Measurements from ENCODE around the gene IFITM10. TPM values are rescaled to one million over a fixed set of nuclear protein-coding genes. Genes with fewer than 3 reads are reported as not detected.
A peak's percentile ranks its signal among the peaks of the same experiment; 100 is the strongest.

The IFITM10 gene
- total and polyA plus RNA-seq, 7 experiments from 2014 or later: 1.4 to 16.0 (median 2.1) TPM; not detected in 2

DNA sequence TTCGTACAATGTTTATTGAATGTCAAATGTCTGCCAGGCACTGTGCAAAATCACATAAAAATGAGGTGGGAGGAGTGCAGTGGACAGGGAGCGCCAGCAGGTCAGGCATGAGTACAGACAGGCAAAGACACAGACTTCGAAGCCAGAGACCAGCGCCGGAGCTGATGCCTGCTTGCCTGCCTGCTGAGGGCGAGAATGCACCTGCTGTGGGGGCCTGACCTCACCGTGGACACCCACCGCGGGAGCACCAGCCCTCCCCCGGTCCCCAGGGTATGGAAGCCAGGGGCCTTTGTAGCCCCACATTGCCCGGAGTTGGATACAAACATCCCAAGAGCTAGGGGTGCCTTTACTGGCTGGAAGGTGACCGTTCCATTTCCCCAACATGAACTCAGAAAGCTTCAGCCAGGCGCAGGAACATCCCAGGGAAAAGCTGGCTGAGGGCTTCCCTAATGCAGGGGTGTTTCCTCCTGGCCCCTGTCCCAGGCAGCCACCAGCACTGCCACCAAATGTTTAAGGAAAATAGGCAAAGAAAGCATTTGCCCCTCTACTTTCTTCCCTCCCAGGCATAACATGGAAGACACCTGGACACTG is 17.9 kb downstream of the IFITM10 start:
- Histone ChIP-seq H3K4me3 (ENCODE audit: low read length) (no peak overlapping the region), H3K27me3 (ENCODE audit: control insufficient read depth in 2 of 2, insufficient read depth in 2 of 2, low read length in 2 of 2) (peaks cover 0 to 4% of the 10 kb centered on the region in 2 donors), H3K27ac (ENCODE audit: low read depth, low read length) (no peak overlapping the region), H3K36me3 (ENCODE audit: control insufficient read depth in 2 of 3, insufficient read depth in 3 of 3, low read length in 3 of 3) (no peaks in the 10 kb centered on the region), H3K4me1 (ENCODE audit: control insufficient read depth in 2 of 2, insufficient read depth in 2 of 2, low read length in 2 of 2) (peaks cover 0 to 17% of the 10 kb centered on the region in 2 donors), H3K9me3 (ENCODE audit: control insufficient read depth in 2 of 3, low read length in 3 of 3) (peaks cover 0 to 15% (median 5%) of the 10 kb centered on the region in 3 experiments)
- Mint-ChIP-seq H3K4me1 (peaks cover 15 to 47% (median 30%) of the 10 kb centered on the region in 7 donors), H3K27me3 (peaks cover 33 to 57% (median 53%) of the 10 kb centered on the region in 5 donors), H3K27ac (no peak overlapping the region), H3K4me3 (peak overlapping the region in 1 of 10 donors; percentile 9), H3K36me3 (peaks cover 0 to 17% (median 12%) of the 10 kb centered on the region in 5 donors), H3K9me3 (peaks cover 0 to 26% (median 16%) of the 10 kb centered on the region in 11 donors)
- POLR2A ChIA-PET: interaction anchor here (1.5 kb wide), 1 partner anchor 31 kb away, joined by 7 read pairs; no protein-coding TSS in a partner anchor
- intact Hi-C loops (cut with micrococcal nuclease): no loop called here
- no peak for DNase-seq
- no peak for ATAC-seq
- CTCF ChIA-PET: no interaction called here

- H3K4me3 Mint-ChIP-seq: peak overlapping the region in 1 of 10 donors; percentile 42
- H3K27ac ChIP-seq (ENCODE audit: low read depth, low read length): no peak overlapping the region
- CTCF ChIA-PET: no interaction called here
- H3K27me3 Mint-ChIP-seq: peaks cover 33 to 66% (median 51%) of the 10 kb centered on the region in 5 donors
- H3K36me3 Mint-ChIP-seq: peaks cover 0 to 13% (median 8%) of the 10 kb centered on the region in 5 donors
- H3K9me3 ChIP-seq (ENCODE audit: control insufficient read depth in 2 of 3, low read length in 3 of 3): peaks cover 0 to 7% (median 5%) of the 10 kb centered on the region in 3 experiments
- intact Hi-C loops (cut with micrococcal nuclease): no loop called here
- no peak overlapping the region for H3K27ac Mint-ChIP-seq
- peaks cover 0 to 4% of the 10 kb centered on the region in 2 donors for H3K27me3 ChIP-seq (ENCODE audit: control insufficient read depth in 2 of 2, insufficient read depth in 2 of 2, low read length in 2 of 2)
- peaks cover 17 to 47% (median 30%) of the 10 kb centered on the region in 7 donors for H3K4me1 Mint-ChIP-seq
- ATAC-seq (no peak), DNase-seq (no peak)
- H3K36me3 ChIP-seq (ENCODE audit: control insufficient read depth in 2 of 3, insufficient read depth in 3 of 3, low read length in 3 of 3): no peaks in the 10 kb centered on the region
- H3K4me3 ChIP-seq (ENCODE audit: low read length): no peak overlapping the region
- H3K4me1 ChIP-seq (ENCODE audit: control insufficient read depth in 2 of 2, insufficient read depth in 2 of 2, low read length in 2 of 2): peaks cover 0 to 17% of the 10 kb centered on the region in 2 donors
- H3K9me3 Mint-ChIP-seq: peaks cover 0 to 22% (median 12%) of the 10 kb centered on the region in 11 donors
- POLR2A ChIA-PET: no interaction called here
Measured at GRCh38 chr11:1731451-1732059, 18.8 kb downstream of the IFITM10 start.

GRCh38 chr11:1730059-1730629 is 20.3 kb downstream of the IFITM10 start:
- H3K4me3 Mint-ChIP-seq: peak overlapping the region in 4 of 10 donors; percentile 13 to 37 (median 28)
- H3K27me3 ChIP-seq (ENCODE audit: control insufficient read depth in 2 of 2, insufficient read depth in 2 of 2, low read length in 2 of 2): peaks cover 0 to 4% of the 10 kb centered on the region in 2 donors
- peaks cover 0 to 12% (median 0%) of the 10 kb centered on the region in 11 donors for H3K9me3 Mint-ChIP-seq
- H3K27me3 Mint-ChIP-seq: peaks cover 28 to 63% (median 45%) of the 10 kb centered on the region in 5 donors
- no peak for ATAC-seq
- ChIA-PET POLR2A (no interaction called here), CTCF (no interaction called here)
- peaks cover 0 to 1% (median 0%) of the 10 kb centered on the region in 5 donors for H3K36me3 Mint-ChIP-seq
- peaks cover 0 to 17% of the 10 kb centered on the region in 2 donors for H3K4me1 ChIP-seq (ENCODE audit: control insufficient read depth in 2 of 2, insufficient read depth in 2 of 2, low read length in 2 of 2)
- no peak overlapping the region for H3K4me3 ChIP-seq (ENCODE audit: low read length)
- H3K9me3 ChIP-seq (ENCODE audit: control insufficient read depth in 2 of 3, low read length in 3 of 3): no peaks in the 10 kb centered on the region
- H3K27ac Mint-ChIP-seq: no peak overlapping the region
- no peak for DNase-seq
- no peak overlapping the region for H3K27ac ChIP-seq (ENCODE audit: low read depth, low read length)
- no peaks in the 10 kb centered on the region for H3K36me3 ChIP-seq (ENCODE audit: control insufficient read depth in 2 of 3, insufficient read depth in 3 of 3, low read length in 3 of 3)
- H3K4me1 Mint-ChIP-seq: peaks cover 17 to 47% (median 30%) of the 10 kb centered on the region in 7 donors
- intact Hi-C loops (cut with micrococcal nuclease): no loop called here

- no peaks in the 10 kb centered on the region for H3K9me3 ChIP-seq (ENCODE audit: control insufficient read depth in 2 of 3, low read length in 3 of 3)
- H3K4me1 Mint-ChIP-seq: peaks cover 17 to 47% (median 30%) of the 10 kb centered on the region in 7 donors
- peaks cover 28 to 61% (median 45%) of the 10 kb centered on the region in 5 donors for H3K27me3 Mint-ChIP-seq
- peaks cover 0 to 4% of the 10 kb centered on the region in 2 donors for H3K27me3 ChIP-seq (ENCODE audit: control insufficient read depth in 2 of 2, insufficient read depth in 2 of 2, low read length in 2 of 2)
- peaks cover 0 to 17% of the 10 kb centered on the region in 2 donors for H3K4me1 ChIP-seq (ENCODE audit: control insufficient read depth in 2 of 2, insufficient read depth in 2 of 2, low read length in 2 of 2)
- H3K4me3 ChIP-seq (ENCODE audit: low read length): no peak overlapping the region
- H3K27ac ChIP-seq (ENCODE audit: low read depth, low read length): no peak overlapping the region
- peaks cover 0 to 12% (median 0%) of the 10 kb centered on the region in 11 donors for H3K9me3 Mint-ChIP-seq
- H3K4me3 Mint-ChIP-seq: peak overlapping the region in 2 of 10 donors; percentile 65 to 72
- ChIA-PET POLR2A (no interaction called here), CTCF (no interaction called here)
- no peaks in the 10 kb centered on the region for H3K36me3 Mint-ChIP-seq
- H3K36me3 ChIP-seq (ENCODE audit: control insufficient read depth in 2 of 3, insufficient read depth in 3 of 3, low read length in 3 of 3): no peaks in the 10 kb centered on the region
- DNase-seq: no peak
- no peak for ATAC-seq
- intact Hi-C loops (cut with micrococcal nuclease): no loop called here
- no peak overlapping the region for H3K27ac Mint-ChIP-seq
Measured at GRCh38 chr11:1729692-1730011, 20.7 kb downstream of the IFITM10 start.

GRCh38 chr11:1728931-1729691 is 21.3 kb downstream of the IFITM10 start:
- Mint-ChIP-seq H3K4me3 (peak overlapping the region; percentile 50 to 77 (median 68)), H3K9me3 (peaks cover 0 to 12% (median 0%) of the 10 kb centered on the region in 11 donors), H3K36me3 (no peaks in the 10 kb centered on the region), H3K4me1 (peaks cover 17 to 41% (median 27%) of the 10 kb centered on the region in 7 donors), H3K27ac (peak overlapping the region in 4 of 9 donors; percentile 2 to 57 (median 4)), H3K27me3 (peaks cover 28 to 60% (median 45%) of the 10 kb centered on the region in 5 donors)
- Histone ChIP-seq H3K9me3 (ENCODE audit: control insufficient read depth in 2 of 3, low read length in 3 of 3) (no peaks in the 10 kb centered on the region), H3K4me1 (ENCODE audit: control insufficient read depth in 2 of 2, insufficient read depth in 2 of 2, low read length in 2 of 2) (peaks cover 0 to 13% of the 10 kb centered on the region in 2 donors), H3K36me3 (ENCODE audit: control insufficient read depth in 2 of 3, insufficient read depth in 3 of 3, low read length in 3 of 3) (no peaks in the 10 kb centered on the region), H3K4me3 (ENCODE audit: low read length) (peak overlapping the region; percentile 35), H3K27ac (ENCODE audit: low read depth, low read length) (no peak overlapping the region), H3K27me3 (ENCODE audit: control insufficient read depth in 2 of 2, insufficient read depth in 2 of 2, low read length in 2 of 2) (peaks cover 0 to 4% of the 10 kb centered on the region in 2 donors)
- intact Hi-C loops (cut with micrococcal nuclease): no loop called here
- CTCF ChIA-PET: no interaction called here
- DNase-seq: no peak
- peak; percentile 48 for ATAC-seq
- POLR2A ChIA-PET: interaction anchor here (1.0 kb wide), 1 partner anchor 20 kb away, joined by 3 read pairs; no protein-coding TSS in a partner anchor

- H3K36me3 ChIP-seq (ENCODE audit: control insufficient read depth in 2 of 3, insufficient read depth in 3 of 3, low read length in 3 of 3): no peaks in the 10 kb centered on the region
- Mint-ChIP-seq H3K9me3 (peaks cover 0 to 12% (median 0%) of the 10 kb centered on the region in 11 donors), H3K36me3 (no peaks in the 10 kb centered on the region), H3K27me3 (peaks cover 28 to 52% (median 37%) of the 10 kb centered on the region in 5 donors), H3K27ac (peak overlapping the region in 1 of 9 donors; percentile 74), H3K4me3 (peak overlapping the region in 3 of 10 donors; percentile 65 to 72 (median 67)), H3K4me1 (peaks cover 17 to 33% (median 19%) of the 10 kb centered on the region in 7 donors)
- H3K4me3 ChIP-seq (ENCODE audit: low read length): no peak overlapping the region
- ATAC-seq (no peak), DNase-seq (no peak)
- peaks cover 0 to 4% of the 10 kb centered on the region in 2 donors for H3K27me3 ChIP-seq (ENCODE audit: control insufficient read depth in 2 of 2, insufficient read depth in 2 of 2, low read length in 2 of 2)
- intact Hi-C loops (cut with micrococcal nuclease): no loop called here
- no peaks in the 10 kb centered on the region for H3K9me3 ChIP-seq (ENCODE audit: control insufficient read depth in 2 of 3, low read length in 3 of 3)
- peaks cover 0 to 7% of the 10 kb centered on the region in 2 donors for H3K4me1 ChIP-seq (ENCODE audit: control insufficient read depth in 2 of 2, insufficient read depth in 2 of 2, low read length in 2 of 2)
- H3K27ac ChIP-seq (ENCODE audit: low read depth, low read length): no peak overlapping the region
- POLR2A ChIA-PET: interaction anchor here (1.0 kb wide), 1 partner anchor 21 kb away, joined by 3 read pairs; no protein-coding TSS in a partner anchor
- CTCF ChIA-PET: no interaction called here
Measured at GRCh38 chr11:1728301-1728700, 22.1 kb downstream of the IFITM10 start.

Measured in naive thymus-derived CD4-positive, alpha-beta T cell (primary cell).